T-cell (primary cell): ENCODE measurements around the gene GPC5. TPM values are rescaled to one million over a fixed set of nuclear protein-coding genes. Genes with fewer than 3 reads are reported as not detected.

Experiments used
- ATAC-seq, 4 experiments: fragments of 200-7000 bp in 3 of 4; fragments of 150-1000 bp in 1 of 4; cut with Tn5 transposase; replicated peaks in 1 of 4; 1 replicate in 3 of 4; 2 replicates in 1 of 4; pipeline ENCODE4 v1.10.0; 2021; ENCODE audit warnings: moderate library complexity in 3 of 4, mild to moderate bottlenecking in 2 of 4, moderate number of reproducible peaks in 1 of 4
- CTCF ChIA-PET, 2 donors: fragments of 300-600 bp; sonication (Branson Sonifier 250); formaldehyde crosslinking; loops; one replicate each; lab custom pipeline; 2022; ENCODE audit warnings: antibody characterized with exemption in 2 of 2; lab: Charles Lee
- POLR2A ChIA-PET, 2 donors: fragments of 300-600 bp; sonication (Branson Sonifier 250); formaldehyde crosslinking; loops; one replicate each; lab custom pipeline; 2022; ENCODE audit warnings: antibody characterized with exemption in 2 of 2; lab: Charles Lee
- DNase-seq, 35 experiments: peaks; one replicate each; pipeline versions ENCODE4 v3.0.0 to v3.0.0-alpha.2; 2013 to 2023
- H3K27ac ChIP-seq: one replicate; pipeline ENCODE4 v1.5.1; 2013; ENCODE audit warnings: low read length
- H3K27me3 ChIP-seq, 2 experiments: replicated peaks in 1 of 2; 1 replicate in 1 of 2; 2 replicates in 1 of 2; pipeline versions ENCODE4 v1.6.1 to v1.7.0; 2013; ENCODE audit warnings: low read length in 1 of 2, mixed read lengths in 1 of 2; ENCODE audit not compliant: control insufficient read depth in 2 of 2, insufficient read depth in 2 of 2; ENCODE audit errors: extremely low read depth in 1 of 2
- H3K36me3 ChIP-seq, 2 donors: 1 replicate in 1 of 2; 2 replicates in 1 of 2; pipeline versions ENCODE4 v1.6.1 to v1.7.0; 2013; ENCODE audit warnings: low read length in 1 of 2; ENCODE audit not compliant: control insufficient read depth in 2 of 2, insufficient read depth in 1 of 2; ENCODE audit errors: extremely low read depth in 1 of 2
- H3K4me1 ChIP-seq, 2 experiments: 1 replicate in 1 of 2; 2 replicates in 1 of 2; pipeline versions ENCODE4 v1.6.1 to v1.7.0; 2013; ENCODE audit warnings: low read length in 2 of 2, mixed read lengths in 1 of 2; ENCODE audit not compliant: insufficient read depth in 2 of 2, control insufficient read depth in 1 of 2; ENCODE audit errors: extremely low read depth in 1 of 2
- H3K4me3 ChIP-seq, 2 donors: 1 replicate in 1 of 2; 2 replicates in 1 of 2; pipeline versions ENCODE4 v1.5.1 to v1.7.0; 2013; ENCODE audit warnings: mild to moderate bottlenecking in 2 of 2, low read length in 1 of 2, moderate library complexity in 1 of 2; ENCODE audit not compliant: control insufficient read depth in 1 of 2; ENCODE audit errors: extremely low read depth in 1 of 2
- H3K9me3 ChIP-seq: 2 replicates; pipeline ENCODE4 v1.7.0; 2013
- H3K27ac Mint-ChIP-seq, 2 donors: one replicate each; pipeline ENCODE4 v1.8.0; 2020 to 2021; ENCODE audit warnings: mild to moderate bottlenecking in 2 of 2, mixed read lengths in 2 of 2
- H3K27me3 Mint-ChIP-seq, 2 donors: one replicate each; pipeline ENCODE4 v1.8.0; 2021 to 2022; ENCODE audit warnings: mixed read lengths in 2 of 2
- H3K36me3 Mint-ChIP-seq: one replicate; pipeline ENCODE4 v1.8.0; 2021; ENCODE audit warnings: mixed read lengths
- H3K4me1 Mint-ChIP-seq, 3 donors: one replicate each; pipeline ENCODE4 v1.8.0; 2020 to 2022; ENCODE audit warnings: mixed read lengths in 3 of 3, mild to moderate bottlenecking in 1 of 3
- H3K4me3 Mint-ChIP-seq, 3 donors: one replicate each; pipeline ENCODE4 v1.8.0; 2020 to 2022; ENCODE audit warnings: mild to moderate bottlenecking in 3 of 3, mixed read lengths in 3 of 3, moderate library complexity in 3 of 3
- H3K9me3 Mint-ChIP-seq, 3 donors: one replicate each; pipeline ENCODE4 v1.8.0; 2020 to 2022; ENCODE audit warnings: mixed read lengths in 3 of 3
- WGBS: methylation state at CpG from one replicate; pipeline ENCODE4 v1.1.5; 2013; ENCODE audit warnings: missing lambda C conversion rate; ENCODE audit not compliant: insufficient coverage; 5-methylcytosine and 5-hydroxymethylcytosine counted together
- total RNA-seq, 35 experiments: library from RNA in 6 of 35; stranded (reverse) in 6 of 35; fragments of 120-200 nt in 1 of 35; gene quantifications; one replicate each; pipeline versions ENCODE4 v1.2.1 to v1.2.4 and lab custom pipeline; 2013 to 2026

The GPC5 gene
- total RNA-seq, 5 donors from 2014 or later (not counting 1 experiment from before 2014, with no cell fraction given) = 0.12 to 0.39 (median 0.26) TPM

- no CpG with 5 or more reads among the region's 3 CpGs for WGBS
- no peaks in the 10 kb centered on the region for H3K4me1 Mint-ChIP-seq
- no peak for ATAC-seq
- ChIA-PET POLR2A (interaction anchor here (0.6 to 0.7 kb wide), 2 partner anchors 20 to 837 kb away, joined by 3 read pairs; no protein-coding TSS in a partner anchor), CTCF (no interaction called here)
- no peak overlapping the region for H3K27ac ChIP-seq
- H3K9me3 Mint-ChIP-seq = peaks cover 0 to 4% (median 3%) of the 10 kb centered on the region in 3 donors
- H3K4me3 Mint-ChIP-seq = no peak overlapping the region
- H3K4me3 ChIP-seq = no peak overlapping the region
- H3K27ac Mint-ChIP-seq = no peak overlapping the region
- no peak for DNase-seq
- H3K27me3 Mint-ChIP-seq = no peaks in the 10 kb centered on the region
- no peaks in the 10 kb centered on the region for H3K27me3 ChIP-seq
- no peaks in the 10 kb centered on the region for H3K36me3 Mint-ChIP-seq
- no peaks in the 10 kb centered on the region for H3K36me3 ChIP-seq
- no peaks in the 10 kb centered on the region for H3K9me3 ChIP-seq
- no peaks in the 10 kb centered on the region for H3K4me1 ChIP-seq
Observed at GRCh38 chr13:91529739-91530482, 131.5 kb downstream of the GPC5 start.

DNA sequence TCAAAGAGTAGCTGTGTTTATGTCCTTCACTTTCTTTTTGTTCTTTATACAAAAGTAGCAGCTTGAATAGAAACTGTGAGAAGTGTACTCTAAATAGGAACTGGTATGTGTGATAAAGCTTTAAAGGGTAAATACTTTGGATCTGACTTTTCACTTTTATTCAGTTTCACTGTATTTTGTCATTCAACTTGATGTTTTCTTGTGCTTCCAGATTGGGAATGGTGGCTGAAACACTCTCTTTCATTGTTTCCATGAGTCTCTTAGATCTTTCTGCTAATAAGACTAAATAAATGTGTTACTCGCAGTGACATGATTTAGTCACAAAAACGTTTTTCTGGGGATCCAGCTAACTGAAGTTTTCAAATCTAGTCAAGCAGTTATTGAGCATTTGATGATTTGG, 133.2 kb downstream of the GPC5 start:
- H3K27me3 ChIP-seq = no peaks in the 10 kb centered on the region
- WGBS = no CpG with 5 or more reads among the region's 2 CpGs
- POLR2A ChIA-PET = interaction anchor here in 1 of 2 donors (0.5 kb wide), 1 partner anchor 12 kb away, joined by 3 read pairs; no protein-coding TSS in a partner anchor
- DNase-seq = no peak
- Mint-ChIP-seq H3K36me3 (no peaks in the 10 kb centered on the region), H3K9me3 (peaks cover 0 to 4% (median 3%) of the 10 kb centered on the region in 3 donors), H3K4me1 (no peaks in the 10 kb centered on the region), H3K27me3 (no peaks in the 10 kb centered on the region), H3K27ac (no peak overlapping the region), H3K4me3 (no peak overlapping the region)
- no peaks in the 10 kb centered on the region for H3K4me1 ChIP-seq
- no peak for ATAC-seq
- H3K27ac ChIP-seq = no peak overlapping the region
- H3K4me3 ChIP-seq = no peak overlapping the region
- CTCF ChIA-PET = no interaction called here
- no peaks in the 10 kb centered on the region for H3K36me3 ChIP-seq
- H3K9me3 ChIP-seq = no peaks in the 10 kb centered on the region

DNA sequence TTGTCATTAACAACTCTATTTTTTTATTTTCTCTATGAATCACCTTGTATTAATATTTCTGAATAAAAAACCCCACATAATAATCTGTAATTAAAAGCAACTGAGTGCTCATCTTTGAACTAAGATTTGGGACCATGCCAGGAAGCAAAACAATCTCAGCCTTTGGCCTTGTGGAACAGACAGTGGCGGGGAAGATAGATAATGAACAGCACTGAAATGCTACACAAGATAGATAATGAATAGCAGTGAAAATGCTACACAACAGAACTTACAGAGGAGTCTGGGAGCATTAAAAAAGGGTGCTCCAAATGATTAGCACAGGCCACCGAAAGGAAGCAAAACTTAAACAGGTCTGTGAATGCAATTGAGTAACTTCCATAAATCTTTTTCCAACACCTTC, 134.9 kb downstream of the GPC5 start:
- no CpG with 5 or more reads among the region's 2 CpGs for WGBS
- Histone ChIP-seq H3K27me3 (no peaks in the 10 kb centered on the region), H3K36me3 (no peaks in the 10 kb centered on the region), H3K27ac (no peak overlapping the region), H3K9me3 (no peaks in the 10 kb centered on the region), H3K4me1 (no peaks in the 10 kb centered on the region), H3K4me3 (no peak overlapping the region)
- no peak overlapping the region for H3K27ac Mint-ChIP-seq
- ChIA-PET POLR2A (no interaction called here), CTCF (no interaction called here)
- H3K9me3 Mint-ChIP-seq = peaks cover 0 to 3% (median 3%) of the 10 kb centered on the region in 3 donors
- ATAC-seq = no peak
- no peaks in the 10 kb centered on the region for H3K36me3 Mint-ChIP-seq
- no peaks in the 10 kb centered on the region for H3K4me1 Mint-ChIP-seq
- no peak for DNase-seq
- no peaks in the 10 kb centered on the region for H3K27me3 Mint-ChIP-seq
- no peak overlapping the region for H3K4me3 Mint-ChIP-seq

DNA sequence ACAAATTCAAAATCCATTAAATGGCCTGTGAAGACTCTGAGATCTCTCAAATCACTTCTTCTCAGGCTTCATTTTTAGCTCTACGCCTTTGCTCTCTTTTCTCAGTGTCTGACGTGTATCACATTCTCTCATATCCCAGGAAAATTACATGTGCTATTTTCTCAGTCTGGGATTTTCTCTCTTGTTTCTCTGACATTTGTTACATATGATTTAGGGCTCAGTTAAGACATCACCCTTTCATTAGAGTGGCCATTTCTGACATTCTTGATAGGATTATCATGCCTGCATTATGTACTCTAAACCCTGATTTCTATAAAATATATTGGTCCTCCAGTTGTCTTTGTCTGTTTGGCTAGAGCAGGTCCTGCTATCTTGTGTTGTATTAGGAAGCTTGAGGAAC, 136.6 kb downstream of the GPC5 start:
- Mint-ChIP-seq H3K27ac (no peak overlapping the region), H3K4me3 (no peak overlapping the region), H3K36me3 (no peaks in the 10 kb centered on the region), H3K4me1 (no peaks in the 10 kb centered on the region), H3K27me3 (no peaks in the 10 kb centered on the region), H3K9me3 (peaks cover 0 to 3% (median 0%) of the 10 kb centered on the region in 3 donors)
- H3K4me3 ChIP-seq = no peak overlapping the region
- POLR2A ChIA-PET = no interaction called here
- no peak overlapping the region for H3K27ac ChIP-seq
- CTCF ChIA-PET = no interaction called here
- no peaks in the 10 kb centered on the region for H3K9me3 ChIP-seq
- no peaks in the 10 kb centered on the region for H3K27me3 ChIP-seq
- WGBS = no CpG with 5 or more reads among the region's 2 CpGs
- H3K4me1 ChIP-seq = no peaks in the 10 kb centered on the region
- no peak for ATAC-seq
- DNase-seq = no peak
- no peaks in the 10 kb centered on the region for H3K36me3 ChIP-seq

- no peak overlapping the region for H3K4me3 ChIP-seq
- DNase-seq (no peak), ATAC-seq (no peak)
- Mint-ChIP-seq H3K27ac (no peak overlapping the region), H3K4me1 (no peaks in the 10 kb centered on the region), H3K27me3 (no peaks in the 10 kb centered on the region), H3K36me3 (no peaks in the 10 kb centered on the region), H3K4me3 (no peak overlapping the region), H3K9me3 (peaks cover 0 to 3% (median 0%) of the 10 kb centered on the region in 3 donors)
- POLR2A ChIA-PET = no interaction called here
- H3K36me3 ChIP-seq = no peaks in the 10 kb centered on the region
- no CpG with 5 or more reads among the region's 2 CpGs for WGBS
- CTCF ChIA-PET = no interaction called here
- no peaks in the 10 kb centered on the region for H3K4me1 ChIP-seq
- H3K9me3 ChIP-seq = no peaks in the 10 kb centered on the region
- no peak overlapping the region for H3K27ac ChIP-seq
- no peaks in the 10 kb centered on the region for H3K27me3 ChIP-seq
Observed at GRCh38 chr13:91537376-91537775, 139.0 kb downstream of the GPC5 start.

DNA sequence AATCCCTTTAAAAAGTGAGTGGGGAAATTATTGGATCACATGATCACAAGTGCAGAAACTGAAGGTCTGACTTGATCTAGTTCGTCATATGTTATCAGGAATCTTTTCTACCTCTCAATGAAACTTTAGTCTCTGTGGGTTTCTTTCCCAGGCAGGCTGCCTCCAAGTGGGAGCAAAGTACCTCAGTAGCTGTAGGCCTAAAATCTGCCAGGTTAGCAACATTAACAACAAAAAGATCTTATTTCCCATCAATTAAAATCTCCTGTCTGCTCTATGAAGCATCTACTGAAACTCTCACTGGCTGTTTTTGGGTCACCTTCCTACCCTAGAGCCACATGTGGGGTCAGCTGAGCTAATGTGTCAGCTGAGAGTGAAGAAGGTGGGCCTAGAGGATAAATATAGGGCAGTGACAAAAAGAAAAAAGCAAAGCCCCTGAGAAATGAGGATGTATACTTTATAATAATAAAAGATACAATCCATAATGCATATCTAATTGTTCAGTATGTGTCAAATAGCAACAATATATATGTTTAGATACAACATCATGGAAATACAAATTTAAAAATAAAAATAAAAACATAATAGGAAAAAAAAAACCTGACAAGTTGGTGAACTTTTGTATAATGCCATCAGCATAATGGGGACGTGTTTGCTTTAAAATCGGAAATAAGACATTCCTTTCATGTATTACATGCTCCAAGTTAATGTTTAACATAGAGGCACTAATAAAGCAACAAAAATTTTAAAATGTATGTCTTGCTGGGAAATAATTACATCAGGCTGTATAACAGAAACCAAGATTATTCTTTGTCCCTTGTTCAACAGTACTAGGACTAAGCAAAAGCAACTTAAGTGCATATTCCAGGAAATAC, 141.1 kb downstream of the GPC5 start:
- no peaks in the 10 kb centered on the region for H3K27me3 Mint-ChIP-seq
- CTCF ChIA-PET = no interaction called here
- H3K4me3 Mint-ChIP-seq = no peak overlapping the region
- Histone ChIP-seq H3K27me3 (no peaks in the 10 kb centered on the region), H3K27ac (no peak overlapping the region), H3K9me3 (no peaks in the 10 kb centered on the region), H3K4me3 (no peak overlapping the region), H3K36me3 (no peaks in the 10 kb centered on the region), H3K4me1 (no peaks in the 10 kb centered on the region)
- no CpG with 5 or more reads among the region's 3 CpGs for WGBS
- POLR2A ChIA-PET = no interaction called here
- H3K4me1 Mint-ChIP-seq = no peaks in the 10 kb centered on the region
- ATAC-seq = no peak
- H3K9me3 Mint-ChIP-seq = no peaks in the 10 kb centered on the region
- DNase-seq = no peak
- no peak overlapping the region for H3K27ac Mint-ChIP-seq
- H3K36me3 Mint-ChIP-seq = no peaks in the 10 kb centered on the region
